Measurements from ENCODE around the gene KCNIP1.

DNA sequence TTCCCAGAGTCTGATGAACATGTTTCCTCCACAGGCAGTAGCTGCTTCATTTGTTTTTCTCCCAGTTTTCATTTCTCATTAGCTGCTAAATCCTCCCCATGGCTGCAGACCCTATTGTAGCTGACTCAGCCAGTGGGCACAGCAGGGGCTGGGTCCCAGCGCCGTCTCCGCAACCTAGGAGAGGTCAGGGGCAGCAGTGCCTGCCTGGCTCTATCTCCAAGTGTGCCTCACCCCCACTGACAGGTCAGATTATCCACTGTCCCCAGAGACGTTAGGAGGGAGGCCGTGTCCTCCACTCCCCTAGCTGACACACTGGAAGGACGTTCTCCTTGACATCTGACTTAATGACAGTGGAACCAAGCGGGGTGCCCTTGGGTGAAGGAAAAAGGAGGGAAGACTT, 31.1 kb downstream of the KCNIP1 start:
- no peak for TF ChIP-seq POLR2A (IDR thresholded peaks at IDR 0.05)
- TF ChIP-seq, protein P1, sequence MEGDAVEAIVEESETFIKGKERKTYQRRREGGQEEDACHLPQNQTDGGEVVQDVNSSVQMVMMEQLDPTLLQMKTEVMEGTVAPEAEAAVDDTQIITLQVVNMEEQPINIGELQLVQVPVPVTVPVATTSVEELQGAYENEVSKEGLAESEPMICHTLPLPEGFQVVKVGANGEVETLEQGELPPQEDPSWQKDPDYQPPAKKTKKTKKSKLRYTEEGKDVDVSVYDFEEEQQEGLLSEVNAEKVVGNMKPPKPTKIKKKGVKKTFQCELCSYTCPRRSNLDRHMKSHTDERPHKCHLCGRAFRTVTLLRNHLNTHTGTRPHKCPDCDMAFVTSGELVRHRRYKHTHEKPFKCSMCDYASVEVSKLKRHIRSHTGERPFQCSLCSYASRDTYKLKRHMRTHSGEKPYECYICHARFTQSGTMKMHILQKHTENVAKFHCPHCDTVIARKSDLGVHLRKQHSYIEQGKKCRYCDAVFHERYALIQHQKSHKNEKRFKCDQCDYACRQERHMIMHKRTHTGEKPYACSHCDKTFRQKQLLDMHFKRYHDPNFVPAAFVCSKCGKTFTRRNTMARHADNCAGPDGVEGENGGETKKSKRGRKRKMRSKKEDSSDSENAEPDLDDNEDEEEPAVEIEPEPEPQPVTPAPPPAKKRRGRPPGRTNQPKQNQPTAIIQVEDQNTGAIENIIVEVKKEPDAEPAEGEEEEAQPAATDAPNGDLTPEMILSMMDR (IDR thresholded peaks at IDR 0.05): no peak

All from body of pancreas (tissue), 4 donors.